Suprapubic skin (tissue), 4 donors: ENCODE data around the gene C11orf21. TPM values are rescaled to one million over a fixed set of nuclear protein-coding genes. Genes with fewer than 3 reads are reported as not detected.

Experiments
- DNase-seq, 2 donors: peaks; one replicate each; pipeline ENCODE4 v3.0.0-alpha.2; 2019; ENCODE audit warnings: low spot score in 2 of 2
- H3K27ac ChIP-seq: fragments of 200-600 bp; sonication (generic); one replicate; pipeline ENCODE4 v1.5.1; 2019
- H3K27me3 ChIP-seq: fragments of 200-600 bp; sonication (generic); one replicate; pipeline ENCODE4 v1.5.1; 2019
- H3K36me3 ChIP-seq: fragments of 200-600 bp; sonication (generic); one replicate; pipeline ENCODE4 v1.5.1; 2019
- H3K4me1 ChIP-seq: fragments of 200-600 bp; sonication (generic); one replicate; pipeline ENCODE4 v1.5.1; 2019
- H3K4me3 ChIP-seq: fragments of 200-600 bp; sonication (generic); one replicate; pipeline ENCODE4 v1.5.1; 2019; ENCODE audit warnings: mild to moderate bottlenecking
- H3K9me3 ChIP-seq: fragments of 200-600 bp; sonication (generic); one replicate; pipeline ENCODE4 v1.5.1; 2019
- CTCF ChIP-seq, 2 donors: fragments of 200-600 bp in 1 of 2; fragments of 450-650 bp in 1 of 2; sonication (generic) in 1 of 2; IDR thresholded peaks; one replicate each; pipeline ENCODE4 v1.5.1; 2016 to 2019; ENCODE audit warnings: antibody characterized with exemption in 2 of 2, mild to moderate bottlenecking in 1 of 2, moderate library complexity in 1 of 2
- EP300 ChIP-seq: sonication (generic); formaldehyde crosslinking; IDR thresholded peaks from one replicate; pipeline ENCODE4 v1.6.1; 2017; ENCODE audit warnings: antibody characterized with exemption
- POLR2A ChIP-seq, 2 donors: fragments of 450-650 bp; IDR thresholded peaks; one replicate each; pipeline ENCODE4 v1.6.1; 2017; ENCODE audit warnings: antibody characterized with exemption in 2 of 2, mild to moderate bottlenecking in 2 of 2, moderate library complexity in 2 of 2
- POLR2AphosphoS5 ChIP-seq, 3 donors: sonication (generic); formaldehyde crosslinking; IDR thresholded peaks; one replicate each; pipeline ENCODE4 v1.6.1; 2017; ENCODE audit warnings: antibody characterized with exemption in 3 of 3
- WGBS: methylation state at CpG from one replicate; pipeline ENCODE4 v1.1.5; 2018; 5-methylcytosine and 5-hydroxymethylcytosine counted together
- total RNA-seq, 4 donors: library from RNA; depleted of rRNA; stranded (reverse); fragments of >200 nt; gene quantifications; one replicate each; pipeline ENCODE4 v1.1.0, GENCODE V29; 2016

C11orf21 gene
- total RNA-seq, 4 donors from 2014 or later, result 1.2 to 2.5 TPM; not detected in 2

GRCh38 chr11:2267306-2267850, 34.3 kb downstream of the C11orf21 start:
- Histone ChIP-seq H3K27me3 (peaks cover 47% of the 10 kb centered on the region), H3K27ac (no peak overlapping the region), H3K9me3 (no peaks in the 10 kb centered on the region), H3K4me3 (no peak overlapping the region), H3K36me3 (no peaks in the 10 kb centered on the region), H3K4me1 (peaks cover 48% of the 10 kb centered on the region)
- TF ChIP-seq EP300 (no peak), POLR2A (IDR thresholded peaks at IDR 0.05) (no peak), CTCF (IDR thresholded peaks at IDR 0.05) (no peak), POLR2AphosphoS5 (IDR thresholded peaks at IDR 0.05) (no peak)
- WGBS, result 90% methylated on average over 2 of the region's 12 CpGs
- no peak for DNase-seq

- H3K36me3 ChIP-seq, result no peaks in the 10 kb centered on the region
- no peak overlapping the region for H3K4me3 ChIP-seq
- H3K4me1 ChIP-seq, result peaks cover 48% of the 10 kb centered on the region
- peaks cover 40% of the 10 kb centered on the region for H3K27me3 ChIP-seq
- no peak for DNase-seq
- TF ChIP-seq CTCF (IDR thresholded peaks at IDR 0.05) (no peak), POLR2A (IDR thresholded peaks at IDR 0.05) (no peak), EP300 (no peak), POLR2AphosphoS5 (IDR thresholded peaks at IDR 0.05) (no peak)
- no peak overlapping the region for H3K27ac ChIP-seq
- 94% methylated on average over 20 of the region's 26 CpGs for WGBS
- no peaks in the 10 kb centered on the region for H3K9me3 ChIP-seq
Observed at GRCh38 chr11:2266586-2267305, 35.0 kb downstream of the C11orf21 start.

- H3K27me3 ChIP-seq, result peaks cover 33% of the 10 kb centered on the region
- no peak overlapping the region for H3K27ac ChIP-seq
- no peak for DNase-seq
- 64% methylated on average over 24 of the region's 24 CpGs for WGBS
- peaks cover 49% of the 10 kb centered on the region for H3K4me1 ChIP-seq
- H3K4me3 ChIP-seq, result no peak overlapping the region
- no peaks in the 10 kb centered on the region for H3K36me3 ChIP-seq
- H3K9me3 ChIP-seq, result no peaks in the 10 kb centered on the region
- TF ChIP-seq EP300, result no peak
- no peak for TF ChIP-seq POLR2AphosphoS5 (IDR thresholded peaks at IDR 0.05)
- no peak for TF ChIP-seq CTCF (IDR thresholded peaks at IDR 0.05)
- no peak for TF ChIP-seq POLR2A (IDR thresholded peaks at IDR 0.05)
Observed at GRCh38 chr11:2265854-2266585, 35.7 kb downstream of the C11orf21 start.

GRCh38 chr11:2265396-2265795, 36.3 kb downstream of the C11orf21 start:
- no peak for TF ChIP-seq CTCF (IDR thresholded peaks at IDR 0.05)
- TF ChIP-seq POLR2AphosphoS5 (IDR thresholded peaks at IDR 0.05), result no peak
- no peak for TF ChIP-seq EP300
- TF ChIP-seq POLR2A (IDR thresholded peaks at IDR 0.05), result no peak
- Histone ChIP-seq H3K36me3 (no peaks in the 10 kb centered on the region), H3K4me1 (peaks cover 47% of the 10 kb centered on the region), H3K4me3 (no peak overlapping the region), H3K27ac (no peak overlapping the region), H3K27me3 (peaks cover 30% of the 10 kb centered on the region), H3K9me3 (no peaks in the 10 kb centered on the region)
- no peak for DNase-seq
- WGBS, result 35% methylated on average over 2 of the region's 2 CpGs
